BLaER1 (cell line): ENCODE results near the gene MYBBP1A.
"Not testable (repeated sequence)": the region's sequence is repeated elsewhere in the genome, so short reads cannot be mapped to it uniquely, and the experiment has no call there.

Experiments used
- H3K27ac ChIP-seq: shearing (Covaris generic); formaldehyde crosslinking; 2 replicates; pipeline ENCODE4 v1.8.1; 2022
- H3K27me3 ChIP-seq: shearing (Covaris generic); formaldehyde crosslinking; 2 replicates; pipeline ENCODE4 v1.8.1; 2022
- H3K36me3 ChIP-seq: shearing (Covaris generic); formaldehyde crosslinking; 2 replicates; pipeline ENCODE4 v1.8.1; 2022
- H3K4me1 ChIP-seq: shearing (Covaris generic); formaldehyde crosslinking; 2 replicates; pipeline ENCODE4 v1.8.1; 2022
- H3K4me2 ChIP-seq: shearing (Covaris generic); formaldehyde crosslinking; 2 replicates; pipeline ENCODE4 v1.8.1; 2022
- H3K4me3 ChIP-seq: shearing (Covaris generic); formaldehyde crosslinking; 2 replicates; pipeline ENCODE4 v1.8.1; 2022
- H3K9ac ChIP-seq: shearing (Covaris generic); formaldehyde crosslinking; 2 replicates; pipeline ENCODE4 v1.8.1; 2022
- H3K9me3 ChIP-seq: shearing (Covaris generic); formaldehyde crosslinking; 2 replicates; pipeline ENCODE4 v1.8.1; 2022
- H4K20me1 ChIP-seq: shearing (Covaris generic); formaldehyde crosslinking; 2 replicates; pipeline ENCODE4 v1.8.1; 2022
- Cebpa-rat ChIP-seq: shearing (Covaris generic); IDR thresholded peaks from 2 replicates; pipeline ENCODE4 v1.8.1; 2022

The MYBBP1A gene, protein sequence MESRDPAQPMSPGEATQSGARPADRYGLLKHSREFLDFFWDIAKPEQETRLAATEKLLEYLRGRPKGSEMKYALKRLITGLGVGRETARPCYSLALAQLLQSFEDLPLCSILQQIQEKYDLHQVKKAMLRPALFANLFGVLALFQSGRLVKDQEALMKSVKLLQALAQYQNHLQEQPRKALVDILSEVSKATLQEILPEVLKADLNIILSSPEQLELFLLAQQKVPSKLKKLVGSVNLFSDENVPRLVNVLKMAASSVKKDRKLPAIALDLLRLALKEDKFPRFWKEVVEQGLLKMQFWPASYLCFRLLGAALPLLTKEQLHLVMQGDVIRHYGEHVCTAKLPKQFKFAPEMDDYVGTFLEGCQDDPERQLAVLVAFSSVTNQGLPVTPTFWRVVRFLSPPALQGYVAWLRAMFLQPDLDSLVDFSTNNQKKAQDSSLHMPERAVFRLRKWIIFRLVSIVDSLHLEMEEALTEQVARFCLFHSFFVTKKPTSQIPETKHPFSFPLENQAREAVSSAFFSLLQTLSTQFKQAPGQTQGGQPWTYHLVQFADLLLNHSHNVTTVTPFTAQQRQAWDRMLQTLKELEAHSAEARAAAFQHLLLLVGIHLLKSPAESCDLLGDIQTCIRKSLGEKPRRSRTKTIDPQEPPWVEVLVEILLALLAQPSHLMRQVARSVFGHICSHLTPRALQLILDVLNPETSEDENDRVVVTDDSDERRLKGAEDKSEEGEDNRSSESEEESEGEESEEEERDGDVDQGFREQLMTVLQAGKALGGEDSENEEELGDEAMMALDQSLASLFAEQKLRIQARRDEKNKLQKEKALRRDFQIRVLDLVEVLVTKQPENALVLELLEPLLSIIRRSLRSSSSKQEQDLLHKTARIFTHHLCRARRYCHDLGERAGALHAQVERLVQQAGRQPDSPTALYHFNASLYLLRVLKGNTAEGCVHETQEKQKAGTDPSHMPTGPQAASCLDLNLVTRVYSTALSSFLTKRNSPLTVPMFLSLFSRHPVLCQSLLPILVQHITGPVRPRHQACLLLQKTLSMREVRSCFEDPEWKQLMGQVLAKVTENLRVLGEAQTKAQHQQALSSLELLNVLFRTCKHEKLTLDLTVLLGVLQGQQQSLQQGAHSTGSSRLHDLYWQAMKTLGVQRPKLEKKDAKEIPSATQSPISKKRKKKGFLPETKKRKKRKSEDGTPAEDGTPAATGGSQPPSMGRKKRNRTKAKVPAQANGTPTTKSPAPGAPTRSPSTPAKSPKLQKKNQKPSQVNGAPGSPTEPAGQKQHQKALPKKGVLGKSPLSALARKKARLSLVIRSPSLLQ (N-terminal part only)

GRCh38 chr17:4554997-4555799, at the start of gene MYBBP1A:
TSS of gene MYBBP1A (minus strand) at chr17:4555384. CDS start at chr17:4555324, 60 bp downstream.
- Histone ChIP-seq H3K9me3 (no peaks in the 10 kb centered on the region), H3K4me3 (peak within 1 kb of the TSS; percentile 80), H3K27ac (peak within 1 kb of the TSS; percentile 88), H3K36me3 (peaks cover 40% of the 10 kb centered on the region), H3K9ac (peak within 1 kb of the TSS; percentile 90), H3K4me1 (peaks cover 36% of the 10 kb centered on the region), H3K4me2 (peak within 1 kb of the TSS; percentile 98), H3K27me3 (no peaks in the 10 kb centered on the region), H4K20me1 (peaks cover 42% of the 10 kb centered on the region)
- TF ChIP-seq Cebpa-rat: no peak

DNA sequence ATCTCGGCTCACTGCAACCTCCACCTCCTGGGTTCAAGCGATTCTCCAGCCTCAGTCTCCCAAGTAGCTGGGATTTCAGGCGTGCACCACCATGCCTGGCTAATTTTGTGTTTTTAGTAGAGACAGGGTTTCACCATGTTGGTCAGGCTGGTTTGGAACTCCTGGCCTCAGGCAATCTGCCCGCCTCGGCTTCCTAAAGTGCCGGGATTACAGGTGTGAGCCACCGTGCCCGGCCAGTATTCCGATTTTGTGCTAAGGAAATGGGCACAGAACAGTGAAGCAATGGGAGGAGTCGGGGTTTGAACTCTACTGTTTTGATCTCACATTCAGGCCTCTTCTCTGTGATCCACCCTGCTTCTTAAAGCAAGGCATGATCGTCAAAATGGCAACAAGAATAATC, 49.6 kb upstream of the MYBBP1A start:
- not testable (repeated sequence) for H3K4me3 ChIP-seq, H3K9ac ChIP-seq, H3K27me3 ChIP-seq, H3K36me3 ChIP-seq, H3K9me3 ChIP-seq, H4K20me1 ChIP-seq
- Histone ChIP-seq H3K27ac (peak overlapping the region; percentile 74; the same call in 1 of the 2 replicates), H3K4me2 (peak overlapping the region; percentile 80), H3K4me1 (peaks cover 50% of the 10 kb centered on the region)

DNA sequence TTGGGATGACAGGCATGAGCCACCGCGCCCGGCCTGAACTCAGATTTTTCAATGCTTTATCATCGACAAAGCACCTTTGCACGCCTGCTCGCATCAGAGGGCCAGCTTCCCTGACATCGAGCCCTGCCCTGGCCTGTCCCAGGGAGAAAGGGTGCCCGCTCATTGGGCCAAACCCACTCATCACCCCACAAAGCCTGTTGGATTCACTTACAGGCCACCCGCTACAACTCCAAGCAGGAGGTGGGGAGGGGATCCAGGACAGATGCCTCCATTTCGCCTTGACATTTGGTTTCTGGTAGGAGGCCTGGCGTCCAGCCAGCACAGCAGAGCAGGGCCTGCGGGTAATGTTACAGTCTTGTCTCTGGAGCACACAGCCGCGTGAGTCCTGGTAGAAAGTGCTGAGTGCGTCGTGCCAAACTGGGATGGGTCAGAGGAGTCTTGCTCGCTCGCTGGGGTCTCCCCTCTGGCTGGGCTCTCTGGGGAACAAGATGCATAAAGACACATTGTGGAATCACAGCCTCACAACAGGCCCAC, 49.0 kb upstream of the MYBBP1A start:
- no peak for TF ChIP-seq Cebpa-rat
- no peaks in the 10 kb centered on the region for H4K20me1 ChIP-seq
- H3K4me3 ChIP-seq: no peak overlapping the region
- H3K4me2 ChIP-seq: peak overlapping the region; percentile 80
- H3K9me3 ChIP-seq: no peaks in the 10 kb centered on the region
- no peaks in the 10 kb centered on the region for H3K27me3 ChIP-seq
- no peak overlapping the region for H3K9ac ChIP-seq
- H3K36me3 ChIP-seq: no peaks in the 10 kb centered on the region
- H3K4me1 ChIP-seq: peaks cover 50% of the 10 kb centered on the region
- H3K27ac ChIP-seq: no peak overlapping the region; the same call in 1 of the 2 replicates

DNA sequence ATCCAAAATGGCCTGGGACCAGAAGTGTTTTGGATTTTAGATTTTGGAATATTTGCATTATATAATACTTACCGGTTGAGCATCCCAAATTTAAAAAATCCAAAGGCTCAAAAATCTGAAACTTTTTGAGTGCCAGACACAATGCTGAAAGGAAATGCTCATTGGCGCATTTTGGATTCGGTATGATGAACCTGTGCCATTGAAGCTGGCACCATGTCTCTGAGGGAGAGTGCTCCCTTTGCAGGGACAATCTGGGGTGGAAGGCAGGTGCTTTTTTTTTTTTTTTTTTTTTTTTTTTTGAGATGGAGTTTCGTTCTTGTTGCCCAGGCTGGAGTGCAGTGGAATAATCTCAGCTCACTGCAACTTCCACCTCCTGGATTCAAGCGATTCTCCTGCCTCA, 46.9 kb upstream of the MYBBP1A start:
- H3K9ac ChIP-seq: no peak overlapping the region
- no peaks in the 10 kb centered on the region for H3K27me3 ChIP-seq
- H3K27ac ChIP-seq: no peak overlapping the region
- H3K4me3 ChIP-seq: no peak overlapping the region
- H3K9me3 ChIP-seq: no peaks in the 10 kb centered on the region
- no peak for TF ChIP-seq Cebpa-rat
- H3K4me2 ChIP-seq: no peak overlapping the region
- H3K36me3 ChIP-seq: no peaks in the 10 kb centered on the region
- H4K20me1 ChIP-seq: no peaks in the 10 kb centered on the region
- H3K4me1 ChIP-seq: peaks cover 31% of the 10 kb centered on the region

GRCh38 chr17:4601326-4601725, 46.1 kb upstream of the MYBBP1A start:
- no peak overlapping the region for H3K4me3 ChIP-seq
- no peaks in the 10 kb centered on the region for H4K20me1 ChIP-seq
- TF ChIP-seq Cebpa-rat: no peak
- no peak overlapping the region for H3K4me2 ChIP-seq
- H3K36me3 ChIP-seq: no peaks in the 10 kb centered on the region
- H3K27me3 ChIP-seq: no peaks in the 10 kb centered on the region
- peaks cover 23% of the 10 kb centered on the region for H3K4me1 ChIP-seq
- no peak overlapping the region for H3K9ac ChIP-seq
- H3K9me3 ChIP-seq: no peaks in the 10 kb centered on the region
- H3K27ac ChIP-seq: no peak overlapping the region

DNA sequence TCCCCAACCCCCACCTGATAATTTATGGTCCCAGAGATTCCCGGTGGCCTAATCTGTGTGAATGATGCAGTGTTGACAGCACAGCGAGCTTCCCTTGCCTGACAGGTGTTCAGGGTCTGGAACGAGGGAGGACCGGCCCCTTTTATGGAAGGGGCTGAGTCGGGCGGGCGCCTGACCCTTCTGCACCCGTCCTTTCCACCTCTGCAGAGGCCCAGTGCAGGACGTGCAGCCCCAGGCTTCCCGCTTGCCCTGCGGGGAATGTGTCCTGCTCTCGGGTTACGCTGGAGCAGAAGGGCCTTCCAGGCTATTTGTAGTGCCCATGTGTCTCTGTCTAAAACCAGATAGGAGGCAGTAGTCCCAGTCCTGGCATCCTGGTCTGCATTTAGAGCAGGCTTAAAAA, 45.4 kb upstream of the MYBBP1A start:
- H3K36me3 ChIP-seq: no peaks in the 10 kb centered on the region
- H3K9ac ChIP-seq: no peak overlapping the region
- no peaks in the 10 kb centered on the region for H3K27me3 ChIP-seq
- H4K20me1 ChIP-seq: no peaks in the 10 kb centered on the region
- no peak overlapping the region for H3K4me3 ChIP-seq
- TF ChIP-seq Cebpa-rat: no peak
- H3K4me1 ChIP-seq: peaks cover 18% of the 10 kb centered on the region
- H3K27ac ChIP-seq: no peak overlapping the region
- no peak overlapping the region for H3K4me2 ChIP-seq
- no peaks in the 10 kb centered on the region for H3K9me3 ChIP-seq

GRCh38 chr17:4599505-4600281, 44.5 kb upstream of the MYBBP1A start:
- Histone ChIP-seq H3K4me3 (no peak overlapping the region), H3K4me1 (peaks cover 18% of the 10 kb centered on the region), H3K4me2 (no peak overlapping the region), H3K27me3 (no peaks in the 10 kb centered on the region), H4K20me1 (no peaks in the 10 kb centered on the region), H3K9ac (no peak overlapping the region), H3K36me3 (no peaks in the 10 kb centered on the region), H3K9me3 (no peaks in the 10 kb centered on the region), H3K27ac (no peak overlapping the region)
- no peak for TF ChIP-seq Cebpa-rat

DNA sequence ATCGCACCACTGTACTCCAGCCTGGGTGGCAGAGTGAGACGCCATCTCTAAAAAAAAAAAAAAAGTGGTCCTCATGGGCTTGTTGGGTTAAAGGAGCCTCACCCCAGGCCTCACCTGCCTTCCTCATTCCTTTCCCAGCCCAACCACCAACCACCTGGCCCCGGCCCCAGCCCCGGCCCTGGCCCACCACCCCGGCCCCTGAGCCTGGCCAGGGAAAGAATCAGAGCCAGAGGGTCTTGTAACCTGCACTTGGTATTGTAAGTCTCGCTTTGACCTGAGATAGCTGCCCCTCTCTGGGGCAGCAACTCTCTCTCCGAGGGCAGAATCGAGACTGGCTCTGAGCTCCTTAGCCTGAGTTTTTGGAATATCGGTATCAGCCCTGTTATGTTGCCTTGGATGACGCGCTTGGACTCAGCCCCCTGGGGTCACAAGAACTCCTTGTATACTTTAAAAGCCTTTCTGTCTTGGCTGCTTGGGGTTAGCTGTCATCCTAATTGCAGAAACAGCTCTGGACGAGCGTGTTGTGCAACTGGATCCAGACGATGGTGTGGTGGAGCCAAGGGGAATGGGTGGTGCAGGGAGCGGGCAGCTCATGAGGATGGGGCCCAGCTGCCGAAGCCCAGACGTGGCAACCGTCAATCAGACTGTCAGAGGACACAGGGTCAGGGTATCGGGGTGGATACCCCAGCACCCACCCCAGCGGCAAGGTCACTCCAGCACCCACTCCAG, 43.8 kb upstream of the MYBBP1A start:
- Histone ChIP-seq H3K4me3 (no peak overlapping the region), H3K9me3 (no peaks in the 10 kb centered on the region), H3K4me1 (peaks cover 14% of the 10 kb centered on the region), H4K20me1 (no peaks in the 10 kb centered on the region), H3K27me3 (no peaks in the 10 kb centered on the region), H3K36me3 (no peaks in the 10 kb centered on the region), H3K4me2 (no peak overlapping the region), H3K9ac (no peak overlapping the region), H3K27ac (no peak overlapping the region)
- no peak for TF ChIP-seq Cebpa-rat
